ENCODE data around the gene RCBTB1.

Gene RCBTB1

GRCh38 chr13:49530457-49530856 is 54.9 kb downstream of the RCBTB1 start:
- Histone ChIP-seq H3K4me1 (ENCODE audit: insufficient read depth, insufficient read length) (no peaks in the 10 kb centered on the region), H3K27me3 (ENCODE audit: insufficient read depth, insufficient read length) (no peaks in the 10 kb centered on the region), H3K9me3 (ENCODE audit: insufficient read depth, low read length) (no peaks in the 10 kb centered on the region), H3K36me3 (ENCODE audit: insufficient read depth, insufficient read length, low read length) (no peaks in the 10 kb centered on the region), H3K9ac (ENCODE audit: insufficient read length, low read depth) (no peak overlapping the region), H3K4me3 (ENCODE audit: insufficient read length, low read depth) (no peak overlapping the region)
- TF ChIP-seq SUZ12 (IDR thresholded peaks at IDR 0.05; ENCODE audit: extremely low read depth, insufficient read depth, insufficient read length) = no peak
- TF ChIP-seq ZNF274 (IDR thresholded peaks at IDR 0.05; ENCODE audit: low read depth, low read length) = no peak
- no peak for TF ChIP-seq YY1 (IDR thresholded peaks at IDR 0.05; ENCODE audit: insufficient read depth, insufficient read length)
- no peak for DNase-seq (ENCODE audit: low read depth, low spot score)

- Histone ChIP-seq H3K9me3 (ENCODE audit: insufficient read depth, low read length) (no peaks in the 10 kb centered on the region), H3K4me3 (ENCODE audit: insufficient read length, low read depth) (no peak overlapping the region), H3K9ac (ENCODE audit: insufficient read length, low read depth) (no peak overlapping the region), H3K27me3 (ENCODE audit: insufficient read depth, insufficient read length) (no peaks in the 10 kb centered on the region), H3K36me3 (ENCODE audit: insufficient read depth, insufficient read length, low read length) (no peaks in the 10 kb centered on the region), H3K4me1 (ENCODE audit: insufficient read depth, insufficient read length) (no peaks in the 10 kb centered on the region)
- DNase-seq (ENCODE audit: low read depth, low spot score) = no peak
- TF ChIP-seq YY1 (IDR thresholded peaks at IDR 0.05; ENCODE audit: insufficient read depth, insufficient read length) (no peak), ZNF274 (IDR thresholded peaks at IDR 0.05; ENCODE audit: low read depth, low read length) (no peak), SUZ12 (IDR thresholded peaks at IDR 0.05; ENCODE audit: extremely low read depth, insufficient read depth, insufficient read length) (no peak)
These were observed 57.2 kb downstream of the RCBTB1 start for GRCh38 chr13:49528161-49528560.

GRCh38 chr13:49527123-49527522 is 58.2 kb downstream of the RCBTB1 start:
- Histone ChIP-seq H3K9me3 (ENCODE audit: insufficient read depth, low read length) (no peaks in the 10 kb centered on the region), H3K36me3 (ENCODE audit: insufficient read depth, insufficient read length, low read length) (no peaks in the 10 kb centered on the region), H3K4me1 (ENCODE audit: insufficient read depth, insufficient read length) (no peaks in the 10 kb centered on the region), H3K27me3 (ENCODE audit: insufficient read depth, insufficient read length) (no peaks in the 10 kb centered on the region), H3K4me3 (ENCODE audit: insufficient read length, low read depth) (no peak overlapping the region), H3K9ac (ENCODE audit: insufficient read length, low read depth) (no peak overlapping the region)
- TF ChIP-seq SUZ12 (IDR thresholded peaks at IDR 0.05; ENCODE audit: extremely low read depth, insufficient read depth, insufficient read length) = no peak
- no peak for TF ChIP-seq ZNF274 (IDR thresholded peaks at IDR 0.05; ENCODE audit: low read depth, low read length)
- TF ChIP-seq YY1 (IDR thresholded peaks at IDR 0.05; ENCODE audit: insufficient read depth, insufficient read length) = no peak
- DNase-seq (ENCODE audit: low read depth, low spot score) = no peak

GRCh38 chr13:49524740-49525501 is 60.4 kb downstream of the RCBTB1 start:
- no peak for DNase-seq (ENCODE audit: low read depth, low spot score)
- Histone ChIP-seq H3K27me3 (ENCODE audit: insufficient read depth, insufficient read length) (no peaks in the 10 kb centered on the region), H3K4me1 (ENCODE audit: insufficient read depth, insufficient read length) (no peaks in the 10 kb centered on the region), H3K9me3 (ENCODE audit: insufficient read depth, low read length) (no peaks in the 10 kb centered on the region), H3K4me3 (ENCODE audit: insufficient read length, low read depth) (no peak overlapping the region), H3K9ac (ENCODE audit: insufficient read length, low read depth) (no peak overlapping the region), H3K36me3 (ENCODE audit: insufficient read depth, insufficient read length, low read length) (no peaks in the 10 kb centered on the region)
- TF ChIP-seq ZNF274 (IDR thresholded peaks at IDR 0.05; ENCODE audit: low read depth, low read length) (no peak), YY1 (IDR thresholded peaks at IDR 0.05; ENCODE audit: insufficient read depth, insufficient read length) (no peak), SUZ12 (IDR thresholded peaks at IDR 0.05; ENCODE audit: extremely low read depth, insufficient read depth, insufficient read length) (no peak)

- Histone ChIP-seq H3K36me3 (ENCODE audit: insufficient read depth, insufficient read length, low read length) (no peaks in the 10 kb centered on the region), H3K27me3 (ENCODE audit: insufficient read depth, insufficient read length) (no peaks in the 10 kb centered on the region), H3K4me1 (ENCODE audit: insufficient read depth, insufficient read length) (no peaks in the 10 kb centered on the region), H3K4me3 (ENCODE audit: insufficient read length, low read depth) (no peak overlapping the region), H3K9me3 (ENCODE audit: insufficient read depth, low read length) (no peaks in the 10 kb centered on the region), H3K9ac (ENCODE audit: insufficient read length, low read depth) (no peak overlapping the region)
- no peak for DNase-seq (ENCODE audit: low read depth, low spot score)
- TF ChIP-seq ZNF274 (IDR thresholded peaks at IDR 0.05; ENCODE audit: low read depth, low read length) (no peak), SUZ12 (IDR thresholded peaks at IDR 0.05; ENCODE audit: extremely low read depth, insufficient read depth, insufficient read length) (no peak), YY1 (IDR thresholded peaks at IDR 0.05; ENCODE audit: insufficient read depth, insufficient read length) (no peak)
These were observed 64.1 kb downstream of the RCBTB1 start for GRCh38 chr13:49521224-49521623.

- no peak for DNase-seq (ENCODE audit: low read depth, low spot score)
- Histone ChIP-seq H3K27me3 (ENCODE audit: insufficient read depth, insufficient read length) (no peaks in the 10 kb centered on the region), H3K4me1 (ENCODE audit: insufficient read depth, insufficient read length) (no peaks in the 10 kb centered on the region), H3K4me3 (ENCODE audit: insufficient read length, low read depth) (no peak overlapping the region), H3K9me3 (ENCODE audit: insufficient read depth, low read length) (no peaks in the 10 kb centered on the region), H3K9ac (ENCODE audit: insufficient read length, low read depth) (no peak overlapping the region), H3K36me3 (ENCODE audit: insufficient read depth, insufficient read length, low read length) (no peaks in the 10 kb centered on the region)
- no peak for TF ChIP-seq SUZ12 (IDR thresholded peaks at IDR 0.05; ENCODE audit: extremely low read depth, insufficient read depth, insufficient read length)
- TF ChIP-seq ZNF274 (IDR thresholded peaks at IDR 0.05; ENCODE audit: low read depth, low read length) = no peak
- no peak for TF ChIP-seq YY1 (IDR thresholded peaks at IDR 0.05; ENCODE audit: insufficient read depth, insufficient read length)
These were observed 67.9 kb downstream of the RCBTB1 start for GRCh38 chr13:49517461-49517860.

- no peak for DNase-seq (ENCODE audit: low read depth, low spot score)
- Histone ChIP-seq H3K4me3 (ENCODE audit: insufficient read length, low read depth) (no peak overlapping the region), H3K9me3 (ENCODE audit: insufficient read depth, low read length) (no peaks in the 10 kb centered on the region), H3K9ac (ENCODE audit: insufficient read length, low read depth) (no peak overlapping the region), H3K4me1 (ENCODE audit: insufficient read depth, insufficient read length) (no peaks in the 10 kb centered on the region), H3K36me3 (ENCODE audit: insufficient read depth, insufficient read length, low read length) (no peaks in the 10 kb centered on the region), H3K27me3 (ENCODE audit: insufficient read depth, insufficient read length) (no peaks in the 10 kb centered on the region)
- TF ChIP-seq SUZ12 (IDR thresholded peaks at IDR 0.05; ENCODE audit: extremely low read depth, insufficient read depth, insufficient read length) (no peak), YY1 (IDR thresholded peaks at IDR 0.05; ENCODE audit: insufficient read depth, insufficient read length) (no peak), ZNF274 (IDR thresholded peaks at IDR 0.05; ENCODE audit: low read depth, low read length) (no peak)
These were observed 68.9 kb downstream of the RCBTB1 start for GRCh38 chr13:49516467-49516866.
